Naive thymus-derived CD4-positive, alpha-beta T cell (primary cell): ENCODE measurements around the gene PON3. TPM values are rescaled to one million over a fixed set of nuclear protein-coding genes. Genes with fewer than 3 reads are reported as not detected.

Experiments
- ATAC-seq: fragments of 150-1000 bp; cut with Tn5 transposase; 2 replicates; pipeline ENCODE4 v1.10.0; 2021; ENCODE audit warnings: mild to moderate bottlenecking, moderate library complexity
- CTCF ChIA-PET: fragments of 350-600 bp; sonication (Branson Sonifier 250); formaldehyde crosslinking; loops from one replicate; lab custom pipeline; 2021; ENCODE audit warnings: antibody characterized with exemption; lab: Charles Lee
- POLR2A ChIA-PET: fragments of 350-600 bp; sonication (Branson Sonifier 250); formaldehyde crosslinking; loops from one replicate; lab custom pipeline; 2021; ENCODE audit warnings: antibody characterized with exemption, inconsistent platforms; lab: Charles Lee
- DNase-seq, 9 donors: peaks; one replicate each; pipeline versions ENCODE4 v3.0.0 to v3.0.0-alpha.2; 2020 to 2022; ENCODE audit warnings: mixed read lengths in 1 of 9
- H3K27ac ChIP-seq: one replicate; pipeline ENCODE4 v1.7.0; 2013; ENCODE audit warnings: mild to moderate bottlenecking, low read depth, low read length, moderate library complexity
- H3K27me3 ChIP-seq, 2 donors: one replicate each; pipeline ENCODE4 v1.7.0; 2013; ENCODE audit warnings: low read length in 2 of 2, mild to moderate bottlenecking in 2 of 2, moderate library complexity in 2 of 2; ENCODE audit not compliant: control insufficient read depth in 2 of 2, insufficient read depth in 2 of 2
- H3K36me3 ChIP-seq, 3 experiments: 1 replicate in 2 of 3; 2 replicates in 1 of 3; pipeline ENCODE4 v1.7.0; 2013; ENCODE audit warnings: low read length in 3 of 3, mild to moderate bottlenecking in 3 of 3, moderate library complexity in 1 of 3; ENCODE audit not compliant: insufficient read depth in 3 of 3, control insufficient read depth in 2 of 3
- H3K4me1 ChIP-seq, 2 donors: one replicate each; pipeline ENCODE4 v1.7.0; 2013; ENCODE audit warnings: low read length in 2 of 2, mild to moderate bottlenecking in 2 of 2, moderate library complexity in 1 of 2; ENCODE audit not compliant: control insufficient read depth in 2 of 2, insufficient read depth in 2 of 2
- H3K4me3 ChIP-seq: 2 replicates; pipeline ENCODE4 v1.7.0; 2013; ENCODE audit warnings: mild to moderate bottlenecking, low read length
- H3K9me3 ChIP-seq, 3 experiments: 1 replicate in 2 of 3; 2 replicates in 1 of 3; pipeline ENCODE4 v1.7.0; 2013; ENCODE audit warnings: low read length in 3 of 3; ENCODE audit not compliant: control insufficient read depth in 2 of 3
- H3K27ac Mint-ChIP-seq, 9 donors: one replicate each; pipeline ENCODE4 v1.8.0; 2020 to 2022; ENCODE audit warnings: mixed read lengths in 9 of 9, mild to moderate bottlenecking in 8 of 9, moderate library complexity in 5 of 9, inconsistent platforms in 2 of 9
- H3K27me3 Mint-ChIP-seq, 5 donors: one replicate each; pipeline ENCODE4 v1.8.0; 2021 to 2022; ENCODE audit warnings: mixed read lengths in 5 of 5, mild to moderate bottlenecking in 1 of 5
- H3K36me3 Mint-ChIP-seq, 5 donors: one replicate each; pipeline ENCODE4 v1.8.0; 2020 to 2022; ENCODE audit warnings: mixed read lengths in 5 of 5, mild to moderate bottlenecking in 3 of 5, inconsistent platforms in 1 of 5
- H3K4me1 Mint-ChIP-seq, 7 donors: one replicate each; pipeline ENCODE4 v1.8.0; 2020 to 2022; ENCODE audit warnings: mixed read lengths in 7 of 7, mild to moderate bottlenecking in 3 of 7, inconsistent platforms in 1 of 7
- H3K4me3 Mint-ChIP-seq, 10 donors: one replicate each; pipeline ENCODE4 v1.8.0; 2020 to 2022; ENCODE audit warnings: mild to moderate bottlenecking in 10 of 10, mixed read lengths in 10 of 10, moderate library complexity in 6 of 10, inconsistent platforms in 2 of 10
- H3K9me3 Mint-ChIP-seq, 11 donors: one replicate each; pipeline ENCODE4 v1.8.0; 2020 to 2022; ENCODE audit warnings: mixed read lengths in 11 of 11, mild to moderate bottlenecking in 4 of 11, inconsistent platforms in 1 of 11, moderate library complexity in 1 of 11
- intact Hi-C, 2 donors: fragments of 100-400 bp; cut with micrococcal nuclease; formaldehyde crosslinking; loops; one replicate each; pipeline ENCODE4 v1.15.1; 2023
- polyA plus RNA-seq, 2 donors: library from polyadenylated mRNA; unstranded; fragments of 300-500 nt; fragmentation: Illumina TruSeq; gene quantifications; one replicate each; pipeline ENCODE4 v1.2.3, GENCODE V29; 2021
- total RNA-seq, 6 experiments: library from RNA in 5 of 6; stranded (reverse) in 5 of 6; gene quantifications; 1 replicate in 5 of 6; 2 replicates in 1 of 6; pipeline ENCODE4 v1.2.3 and lab custom pipeline; 2021 to 2026

The PON3 gene
- total and polyA plus RNA-seq, 7 experiments from 2014 or later = 0.65 TPM; not detected in 6

DNA sequence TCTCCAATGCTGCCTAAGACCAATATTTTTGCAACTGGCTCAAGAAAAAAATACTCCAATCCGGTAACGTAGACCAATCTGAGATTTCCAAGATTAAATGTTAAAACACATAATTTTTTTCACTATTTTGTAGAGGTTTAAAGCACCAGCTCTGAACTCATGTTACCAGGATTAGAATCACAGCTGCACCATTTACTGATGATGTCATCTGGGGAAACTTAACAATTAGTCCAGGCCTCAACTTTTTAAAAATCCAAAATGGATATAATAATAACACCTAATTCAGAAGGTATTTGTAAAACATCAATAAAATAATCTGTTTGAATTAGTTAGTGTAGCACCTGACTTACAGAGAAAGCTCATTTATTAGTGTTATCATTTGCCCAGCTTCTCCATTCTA lies 86.2 kb downstream of the PON3 start:
- Mint-ChIP-seq H3K36me3 (no peaks in the 10 kb centered on the region), H3K4me3 (no peak overlapping the region), H3K9me3 (peaks cover 0 to 4% (median 0%) of the 10 kb centered on the region in 11 donors), H3K27me3 (peaks cover 3 to 46% (median 15%) of the 10 kb centered on the region in 5 donors), H3K4me1 (peaks cover 0 to 2% (median 0%) of the 10 kb centered on the region in 7 donors), H3K27ac (no peak overlapping the region)
- ATAC-seq (no peak), DNase-seq (no peak)
- no peaks in the 10 kb centered on the region for H3K36me3 ChIP-seq
- POLR2A ChIA-PET = no interaction called here
- CTCF ChIA-PET = no interaction called here
- intact Hi-C loops = no loop called here
- no peaks in the 10 kb centered on the region for H3K4me1 ChIP-seq
- H3K4me3 ChIP-seq = no peak overlapping the region
- H3K27me3 ChIP-seq = no peaks in the 10 kb centered on the region
- no peaks in the 10 kb centered on the region for H3K9me3 ChIP-seq
- H3K27ac ChIP-seq = no peak overlapping the region

Other genes starting within 250 kb of the PON3 start
- not detected for gene PON1, start 71.8 kb downstream of the PON3 start, total RNA-seq
- not detected for gene PON1, start 71.8 kb downstream of the PON3 start, polyA plus RNA-seq
- 10 to 100 TPM in 2 of 5 experiments, 1 to 10 TPM in 3; 2.9 to 11.3 (median 8.3) TPM for gene PON2, start 38.7 kb upstream of the PON3 start, total RNA-seq
- 1 to 10 TPM; 1.6 to 4.0 TPM for gene PON2, start 38.7 kb upstream of the PON3 start, polyA plus RNA-seq
- not detected for gene ASB4, start 89.6 kb upstream of the PON3 start, total RNA-seq
- not detected for gene ASB4, start 89.6 kb upstream of the PON3 start, polyA plus RNA-seq
- 1 to 10 TPM in 2 of 5 experiments, under 1 TPM in 1, not detected in 2; 0.62 to 3.6 (median 1.2) TPM for gene PDK4, start 200.1 kb upstream of the PON3 start, total RNA-seq
- not detected for gene PDK4, start 200.1 kb upstream of the PON3 start, polyA plus RNA-seq